DOHH2 (cell line): Measurements from ENCODE around the gene GIT1.

Experiments used
- H3F3A ChIP-seq: fragments of 200-600 bp; sonication (generic), shearing (Covaris generic); 2 replicates; pipeline ENCODE4 v1.6.0; 2016; ENCODE audit warnings: antibody characterized with exemption, mild to moderate bottlenecking; ENCODE audit not compliant: control insufficient read depth, insufficient read depth
- H3K27ac ChIP-seq: fragments of 200-600 bp; sonication (generic); 2 replicates; pipeline ENCODE4 v1.5.1; 2014; ENCODE audit warnings: low read depth, mild to moderate bottlenecking, low read length, moderate library complexity
- H3K27me3 ChIP-seq: fragments of 200-600 bp; sonication (generic); 2 replicates; pipeline ENCODE4 v1.6.1; 2014; ENCODE audit warnings: mild to moderate bottlenecking, low read length, mixed read lengths; ENCODE audit not compliant: control insufficient read depth
- H3K36me3 ChIP-seq: fragments of 200-600 bp; sonication (generic); 2 replicates; pipeline ENCODE4 v1.6.1; 2014; ENCODE audit warnings: mild to moderate bottlenecking, low read length, moderate library complexity, mixed read lengths; ENCODE audit not compliant: control insufficient read depth
- H3K4me1 ChIP-seq: fragments of 200-600 bp; sonication (generic); 2 replicates; pipeline ENCODE4 v1.6.1; 2014; ENCODE audit warnings: mild to moderate bottlenecking, low read length, mixed read lengths; ENCODE audit not compliant: control insufficient read depth
- H3K4me2 ChIP-seq: fragments of 200-600 bp; sonication (generic); 2 replicates; pipeline ENCODE4 v1.6.0; 2014; ENCODE audit warnings: mild to moderate bottlenecking, low read length, moderate library complexity
- H3K4me3 ChIP-seq: fragments of 200-600 bp; sonication (generic); 2 replicates; pipeline ENCODE4 v1.5.1; 2014; ENCODE audit warnings: mild to moderate bottlenecking, low read length, mixed read lengths
- H3K79me2 ChIP-seq: fragments of 200-600 bp; sonication (generic); 2 replicates; pipeline ENCODE4 v1.6.1; 2014; ENCODE audit warnings: mild to moderate bottlenecking, low read length, mixed read lengths; ENCODE audit not compliant: control insufficient read depth
- H3K9me2 ChIP-seq: fragments of 200-600 bp; sonication (generic); replicated peaks from 2 replicates; pipeline ENCODE4 v1.6.1; 2014; ENCODE audit warnings: mild to moderate bottlenecking, low read length, mixed read lengths; ENCODE audit not compliant: control insufficient read depth
- H3K9me3 ChIP-seq: fragments of 200-600 bp; sonication (generic); 2 replicates; pipeline ENCODE4 v1.6.1; 2014; ENCODE audit warnings: antibody characterized with exemption, low read length, mixed read lengths; ENCODE audit not compliant: control insufficient read depth, insufficient read depth
- H4K20me1 ChIP-seq: fragments of 200-600 bp; sonication (generic); 2 replicates; pipeline ENCODE4 v1.6.0; 2014; ENCODE audit warnings: low read depth, mild to moderate bottlenecking, antibody characterized with exemption, low read length, moderate library complexity; ENCODE audit not compliant: control insufficient read depth, insufficient read depth
- CTCF ChIP-seq: fragments of 200-600 bp; sonication (generic); IDR thresholded peaks from one replicate; pipeline ENCODE4 v1.5.1; 2014; ENCODE audit warnings: antibody characterized with exemption, mild to moderate bottlenecking, low read depth, low read length; ENCODE audit not compliant: poor library complexity, severe bottlenecking
- EZH2phosphoT487 ChIP-seq: fragments of 200-600 bp; sonication (generic); IDR thresholded peaks from 2 replicates; pipeline ENCODE4 v1.6.1; 2017; ENCODE audit warnings: borderline replicate concordance, mild to moderate bottlenecking, antibody characterized with exemption, low read length, moderate library complexity, mixed read lengths

Gene GIT1

GRCh38 chr17:29567304-29567553 lies 22.2 kb downstream of the GIT1 start:
- peak overlapping the region; percentile 89 for H3K27ac ChIP-seq
- peak overlapping the region; percentile 88 for H3K4me2 ChIP-seq
- H3K4me3 ChIP-seq = peak overlapping the region; percentile 91
- no peaks in the 10 kb centered on the region for H3K9me3 ChIP-seq
- H3K4me1 ChIP-seq = peaks cover 30% of the 10 kb centered on the region
- peaks cover 10% of the 10 kb centered on the region for H3F3A ChIP-seq
- peaks cover 34% of the 10 kb centered on the region for H3K79me2 ChIP-seq
- no peaks in the 10 kb centered on the region for H3K9me2 ChIP-seq
- H4K20me1 ChIP-seq = no peaks in the 10 kb centered on the region
- TF ChIP-seq CTCF (no peak), EZH2phosphoT487 (no peak)
- H3K36me3 ChIP-seq = peaks cover 24% of the 10 kb centered on the region
- H3K27me3 ChIP-seq = no peaks in the 10 kb centered on the region

GRCh38 chr17:29566473-29567303 lies 22.8 kb downstream of the GIT1 start, which contains the start of gene ABHD15:
ABHD15 (minus strand) TSS chr17:29567037; CDS start chr17:29566966, 71 bp downstream.
- Histone ChIP-seq H3K4me1 (peaks cover 35% of the 10 kb centered on the region), H3K4me3 (peak within 1 kb of the TSS; percentile 91), H3F3A (peaks cover 10% of the 10 kb centered on the region), H3K4me2 (peak within 1 kb of the TSS; percentile 88), H3K27me3 (no peaks in the 10 kb centered on the region), H4K20me1 (no peaks in the 10 kb centered on the region), H3K27ac (peak within 1 kb of the TSS; percentile 89), H3K9me3 (no peaks in the 10 kb centered on the region), H3K79me2 (peaks cover 34% of the 10 kb centered on the region), H3K9me2 (no peaks in the 10 kb centered on the region), H3K36me3 (peaks cover 24% of the 10 kb centered on the region)
- TF ChIP-seq CTCF (no peak), EZH2phosphoT487 (no peak)

- no peaks in the 10 kb centered on the region for H3K9me2 ChIP-seq
These were observed 23.6 kb downstream of the GIT1 start for GRCh38 chr17:29565643-29566472.

More at GRCh38 chr17:29565643-29566472, 23.6 kb downstream of the GIT1 start:
- H4K20me1 ChIP-seq = 0 out of 2 replicates have a peak, but pooled peaks cover 3% of the 10 kb centered on the region
- H3K9me3 ChIP-seq = no peaks in the 10 kb centered on the region
- peaks cover 34% of the 10 kb centered on the region for H3K79me2 ChIP-seq
- H3K36me3 ChIP-seq = peaks cover 25% of the 10 kb centered on the region
- peaks cover 11% of the 10 kb centered on the region for H3F3A ChIP-seq
- H3K4me2 ChIP-seq = peak overlapping the region; percentile 88
- H3K27me3 ChIP-seq = no peaks in the 10 kb centered on the region
- H3K4me1 ChIP-seq = peaks cover 44% of the 10 kb centered on the region
- H3K4me3 ChIP-seq = peak overlapping the region; percentile 91
- H3K27ac ChIP-seq = peak overlapping the region; percentile 53
- TF ChIP-seq CTCF (peak; percentile 54), EZH2phosphoT487 (no peak)
